Left cardiac atrium (tissue), 4 donors: ENCODE data around the gene KRTDAP. TPM values are rescaled to one million over a fixed set of nuclear protein-coding genes. Genes with fewer than 3 reads are reported as not detected.

ENCODE experiments used
- ATAC-seq, 2 donors: fragments of 200-7000 bp; cut with Tn5 transposase; one replicate each; pipeline ENCODE4 v1.9.1; 2020; ENCODE audit warnings: mild to moderate bottlenecking in 2 of 2, moderate library complexity in 2 of 2
- DNase-seq: peaks from one replicate; pipeline ENCODE4 v3.0.0-alpha.2; 2020
- intact Hi-C, 2 donors: fragments of 100-400 bp; cut with DNase I; formaldehyde crosslinking; loops; one replicate each; pipeline versions ENCODE4 v1.14.1 to v1.15.1; 2022 to 2023
- total RNA-seq, 2 donors: library from RNA; stranded (reverse); fragmentation: NEBNext Ultra II Directional; extraction: Animal tissue kit (Norgen Biotek cat#: 25700); gene quantifications; one replicate each; pipeline ENCODE4 v1.2.1, GENCODE V29; 2021
- donor health status: DM: no; HTN: yes; CAD: no.
- donor health status: DM: no; HTN: yes; CAD: no; lungs with severe emphysema.
- donor health status: DM: yes; HTN: yes; CAD: no.
- donor health status: Dilated cardiomyopathy.

Gene KRTDAP
- total RNA-seq, 2 donors from 2014 or later = not detected

DNA sequence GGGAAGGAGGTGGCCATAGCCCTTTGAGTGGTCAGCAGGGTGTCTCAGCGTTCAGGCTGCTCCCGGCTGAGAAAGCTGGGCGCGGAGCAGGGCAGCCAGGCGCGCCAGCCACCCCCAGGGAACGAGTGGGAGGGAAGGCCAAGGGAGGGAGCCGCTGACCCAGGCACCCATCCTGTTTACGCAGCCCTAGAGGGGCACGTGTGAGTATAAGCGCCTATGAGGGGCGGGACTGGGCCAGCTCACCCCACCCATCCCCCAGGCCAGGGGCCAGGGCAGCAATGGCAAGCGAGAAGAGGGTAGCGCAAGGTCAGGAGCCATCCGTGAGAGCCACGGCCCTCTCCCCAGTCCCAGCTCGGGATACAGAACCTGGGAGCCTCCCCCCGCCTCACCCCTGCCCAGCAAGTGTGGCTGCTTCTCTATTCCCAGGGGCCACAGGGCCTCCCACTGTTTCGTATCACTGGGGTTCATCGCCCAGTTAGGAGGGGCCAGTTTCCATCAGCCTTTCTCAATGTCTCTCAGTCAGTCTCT lies 24.1 kb upstream of the KRTDAP start:
- ATAC-seq = peak; percentile 23 to 32
- no peak for DNase-seq
- intact Hi-C loops = no loop called here

GRCh38 chr19:35513628-35514281 lies 23.5 kb upstream of the KRTDAP start, which contains the start of gene DMKN:
Gene DMKN, minus strand, starts transcription at chr19:35513649. Its CDS starts 174 bp downstream, at chr19:35513475.
- ATAC-seq (no peak), DNase-seq (no peak)
- intact Hi-C loops = no loop called here

- no peak for ATAC-seq
- DNase-seq = no peak
- intact Hi-C loops = no loop called here
Measured at GRCh38 chr19:35512831-35513627, 22.8 kb upstream of the KRTDAP start.

DNA sequence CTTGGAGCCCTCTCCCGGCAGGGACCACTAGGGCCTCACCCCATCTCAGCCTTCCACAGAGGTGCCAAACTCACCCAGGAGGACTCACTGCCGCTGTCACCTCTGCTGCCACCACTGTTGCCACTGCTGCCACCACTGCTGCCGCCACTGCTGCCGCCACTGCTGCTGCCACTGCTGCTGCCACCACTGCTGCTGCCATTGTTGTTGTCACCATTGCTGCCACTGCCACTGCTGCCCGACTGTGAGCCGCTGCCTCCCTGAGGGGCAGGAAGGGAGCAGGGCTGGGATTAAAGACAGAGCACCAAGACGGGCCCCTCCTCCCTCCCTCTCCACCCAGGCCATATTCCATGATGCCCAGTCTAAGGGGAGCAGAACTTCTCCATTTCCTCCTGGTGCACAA lies 21.1 kb upstream of the KRTDAP start:
- ATAC-seq = no peak
- no peak for DNase-seq
- intact Hi-C loops = no loop called here

- DNase-seq = no peak
- intact Hi-C loops = no loop called here
- no peak for ATAC-seq
Measured at GRCh38 chr19:35510626-35510964, 20.3 kb upstream of the KRTDAP start.

DNA sequence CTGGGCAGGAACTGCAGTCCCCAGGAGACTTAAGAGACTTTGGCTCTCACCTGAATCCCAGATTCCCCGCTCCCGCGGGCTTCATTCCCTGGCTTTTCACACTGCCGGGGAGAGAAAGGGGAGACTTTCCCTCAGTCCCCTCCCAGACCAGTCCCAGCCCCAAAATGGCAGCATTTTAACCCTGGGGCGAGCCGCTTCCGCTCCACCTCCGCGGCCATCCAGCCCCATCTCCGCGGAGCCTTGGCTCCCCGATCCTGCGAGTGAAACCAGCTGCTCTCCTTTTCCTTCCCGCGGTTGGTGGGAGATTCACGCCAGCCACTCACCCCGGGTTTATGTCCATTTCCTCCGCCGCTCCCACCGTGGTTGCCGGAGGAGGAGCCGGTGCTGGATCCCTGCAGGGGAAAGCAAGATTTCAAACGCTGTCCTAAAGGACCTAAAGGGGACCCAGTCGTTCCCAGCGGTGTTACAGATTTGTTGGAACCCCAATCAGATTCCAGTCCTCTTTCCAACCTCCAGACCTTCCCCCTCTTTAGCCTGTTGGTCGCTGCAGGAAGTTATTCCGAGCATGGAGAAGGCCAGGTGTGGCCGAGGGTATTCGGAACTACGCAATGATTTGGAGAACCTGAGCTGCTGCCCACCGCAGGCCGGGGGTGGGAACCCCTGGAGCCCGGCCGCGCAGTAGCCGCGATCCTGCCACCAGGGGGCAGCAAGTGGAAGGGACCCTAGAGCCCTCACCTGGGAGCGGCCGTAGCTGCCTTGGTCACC lies 19.8 kb upstream of the KRTDAP start:
- ATAC-seq = peak; percentile 85 to 87
- intact Hi-C loops = no loop called here
- peak; percentile 76 for DNase-seq

DNA sequence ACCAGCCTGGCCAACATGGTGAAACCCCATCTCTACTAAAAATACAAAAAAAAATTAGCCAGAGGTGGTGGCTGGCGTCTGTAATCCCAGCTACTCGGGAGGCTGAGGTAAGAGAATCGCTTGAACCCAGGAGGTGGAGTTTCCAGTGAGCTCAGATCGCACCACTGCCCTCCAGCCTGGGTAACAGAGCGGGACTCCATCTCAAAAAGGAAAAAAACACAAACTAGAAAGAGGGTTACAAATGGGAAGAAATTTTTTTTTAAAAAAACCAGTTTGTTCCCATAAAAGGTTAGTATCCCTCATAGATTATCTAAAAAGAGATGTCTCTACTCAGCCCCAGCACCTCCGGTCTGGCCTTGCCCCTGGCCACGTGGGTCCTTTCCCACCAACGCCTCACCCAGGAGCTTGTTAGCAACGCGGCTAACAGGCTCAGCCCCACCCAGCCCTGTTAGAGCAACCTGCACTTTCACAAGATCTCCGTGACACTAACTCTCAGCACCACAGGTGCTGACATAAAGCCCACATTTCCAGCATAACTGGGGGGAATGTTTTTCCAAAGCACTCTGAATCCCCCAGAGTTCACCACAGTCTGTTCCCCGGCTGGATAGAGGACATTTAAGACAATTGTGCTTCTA lies 18.9 kb upstream of the KRTDAP start:
- ATAC-seq (peak in 1 of 2 donors; percentile 86), DNase-seq (peak; percentile 43)
- intact Hi-C loops = no loop called here

DNA sequence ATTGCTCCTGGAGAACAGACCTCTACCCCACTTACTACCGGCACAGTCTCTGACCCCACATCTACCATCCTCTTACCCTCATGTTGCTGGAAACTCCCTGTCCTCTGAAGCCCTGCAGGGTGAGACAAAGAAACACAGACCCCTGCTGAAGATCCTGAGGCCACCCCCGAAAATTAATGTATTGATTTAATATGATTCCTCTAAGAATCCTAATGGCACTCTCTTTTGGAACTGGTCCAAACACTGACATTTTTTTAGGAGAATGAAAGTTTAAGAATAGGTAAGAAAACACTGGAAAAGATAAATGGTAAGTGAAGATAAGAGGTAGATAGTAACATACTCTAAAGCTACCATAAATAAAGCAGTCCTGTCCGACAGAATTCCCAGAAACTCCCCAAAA lies 17.9 kb upstream of the KRTDAP start:
- ATAC-seq (no peak), DNase-seq (no peak)
- intact Hi-C loops = no loop called here

GRCh38 chr19:35507561-35507960 lies 17.3 kb upstream of the KRTDAP start:
- intact Hi-C loops = no loop called here
- DNase-seq = no peak
- no peak for ATAC-seq

GRCh38 chr19:35506011-35506410 lies 15.7 kb upstream of the KRTDAP start:
- no peak for DNase-seq
- ATAC-seq = no peak
- intact Hi-C loops = no loop called here

DNA sequence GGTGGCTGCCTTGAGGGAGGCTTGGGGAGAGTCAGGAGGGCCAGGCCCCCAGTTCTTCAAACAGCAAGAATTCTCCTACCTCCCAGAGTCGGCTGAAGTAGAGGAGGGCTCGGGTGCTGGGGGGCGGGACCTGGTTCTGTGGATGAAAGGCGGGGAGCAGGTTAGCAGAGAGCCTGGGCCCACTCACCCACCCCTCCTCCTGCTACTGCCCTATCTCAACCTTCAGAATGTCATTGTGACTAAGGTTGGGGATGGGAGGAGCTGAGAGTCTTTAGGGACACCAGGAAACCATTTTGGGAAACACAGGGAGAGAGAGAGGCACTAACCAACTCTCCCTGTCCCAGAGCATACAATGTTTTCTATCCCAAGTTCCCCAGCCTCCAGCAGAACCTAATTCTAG lies 12.5 kb upstream of the KRTDAP start:
- intact Hi-C loops = no loop called here
- ATAC-seq (no peak), DNase-seq (no peak)

DNA sequence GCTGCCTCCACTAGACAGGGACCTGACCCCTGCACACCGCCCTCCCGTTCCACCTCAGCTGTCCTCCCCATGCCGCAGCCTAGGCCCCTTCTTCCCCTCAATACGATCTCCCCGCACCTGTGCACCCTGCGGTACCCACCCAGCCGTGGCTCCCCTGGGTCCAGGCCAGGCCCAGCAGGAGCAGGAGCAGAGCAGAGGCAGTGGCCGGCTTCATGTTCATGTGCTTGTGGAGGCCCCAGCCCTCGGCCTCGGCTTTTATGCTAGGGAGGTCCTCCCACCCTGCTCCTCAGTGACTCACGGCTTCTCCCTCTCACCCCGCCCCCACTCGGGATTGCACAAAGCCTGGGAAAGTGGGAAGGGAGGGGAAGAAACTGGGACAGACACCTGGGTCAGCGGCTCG lies 11.4 kb upstream of the KRTDAP start:
- ATAC-seq = peak in 1 of 2 donors; percentile 74
- no peak for DNase-seq

GRCh38 chr19:35500611-35501010 lies 10.3 kb upstream of the KRTDAP start:
- intact Hi-C loops = no loop called here
- DNase-seq = no peak
- ATAC-seq = no peak

More for the DNA sequence above, 11.4 kb upstream of the KRTDAP start:
- intact Hi-C loops = no loop called here

DNA sequence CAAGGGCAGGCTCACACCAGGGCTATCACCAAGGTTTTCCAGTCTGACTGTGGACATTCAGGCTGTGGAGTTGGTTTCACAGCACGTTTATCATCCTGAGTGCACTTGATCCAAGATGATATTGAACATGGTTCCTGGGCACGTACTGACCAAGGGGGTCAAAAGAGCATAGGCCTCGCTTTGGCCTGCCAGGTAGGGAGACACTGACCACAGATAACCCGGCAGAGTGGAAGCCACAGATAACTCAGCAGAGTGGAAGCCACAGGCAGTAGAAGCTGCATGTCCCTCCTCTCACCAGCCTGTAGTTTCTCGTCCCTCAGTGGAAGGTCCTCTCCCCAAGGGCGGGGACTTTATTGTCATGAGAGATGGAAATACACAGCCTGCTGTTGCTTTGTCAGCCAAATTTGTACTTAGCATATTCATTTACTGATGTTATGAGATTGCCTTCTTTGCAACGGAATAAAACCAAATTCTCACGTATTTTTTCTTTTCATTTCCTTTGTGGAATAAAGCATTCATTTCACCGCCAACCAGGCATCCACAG lies 8.8 kb upstream of the KRTDAP start:
- no peak for ATAC-seq
- intact Hi-C loops = no loop called here
- DNase-seq = no peak

DNA sequence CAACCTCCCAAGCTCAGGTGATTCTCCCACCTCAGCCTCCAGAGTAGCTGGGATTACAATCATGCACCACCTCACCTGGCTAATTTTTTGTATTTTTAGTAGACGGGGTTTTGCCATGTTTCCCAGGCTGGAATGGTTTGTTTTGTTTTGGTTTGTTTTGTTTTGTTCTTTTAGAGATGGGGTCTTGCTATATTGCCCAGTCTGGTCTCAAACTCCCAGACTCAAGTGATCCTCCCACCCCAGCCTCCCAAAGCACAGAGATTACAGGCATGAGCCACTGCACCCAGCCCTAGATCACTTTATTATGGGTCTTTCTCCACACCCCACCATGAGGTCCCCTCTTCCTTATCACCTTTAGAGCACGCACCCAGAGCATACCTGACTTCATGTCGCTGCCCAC lies 8.0 kb upstream of the KRTDAP start:
- ATAC-seq = no peak
- intact Hi-C loops = no loop called here
- no peak for DNase-seq

DNA sequence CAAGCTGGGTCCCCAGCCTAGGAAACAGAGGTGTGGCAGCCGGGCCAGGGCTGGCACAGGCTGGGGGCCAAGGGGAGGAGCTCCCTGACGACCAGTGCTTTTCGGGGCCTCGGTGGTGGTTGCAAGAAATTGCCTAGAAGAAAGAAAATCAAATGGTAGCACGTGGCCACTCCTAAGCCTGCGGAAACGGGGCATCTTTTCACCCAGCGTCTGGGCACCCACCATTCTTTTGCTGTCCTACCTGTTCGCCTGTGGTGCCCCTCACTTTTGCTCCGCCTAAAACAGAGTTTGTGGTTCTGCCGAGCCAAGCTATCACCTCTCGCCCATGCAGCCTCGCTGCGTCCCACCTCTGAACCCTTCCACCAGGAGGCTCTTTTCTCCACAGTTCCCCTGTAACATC lies 7.1 kb upstream of the KRTDAP start:
- ATAC-seq (no peak), DNase-seq (no peak)
- intact Hi-C loops = no loop called here

- intact Hi-C loops = loop anchor here in 1 of 2 donors (1.0 kb wide), 1 partner anchor 143 kb away; no protein-coding TSS in a partner anchor
- DNase-seq = peak; percentile 74
Measured at GRCh38 chr19:35495107-35496064, 5.1 kb upstream of the KRTDAP start.

GRCh38 chr19:35493971-35494370 lies 3.7 kb upstream of the KRTDAP start:
- ATAC-seq (no peak), DNase-seq (no peak)
- intact Hi-C loops = no loop called here

More at GRCh38 chr19:35495107-35496064, 5.1 kb upstream of the KRTDAP start:
- peak; percentile 92 to 94 for ATAC-seq
